ENCODE measurements around the gene ST7L.

DNA sequence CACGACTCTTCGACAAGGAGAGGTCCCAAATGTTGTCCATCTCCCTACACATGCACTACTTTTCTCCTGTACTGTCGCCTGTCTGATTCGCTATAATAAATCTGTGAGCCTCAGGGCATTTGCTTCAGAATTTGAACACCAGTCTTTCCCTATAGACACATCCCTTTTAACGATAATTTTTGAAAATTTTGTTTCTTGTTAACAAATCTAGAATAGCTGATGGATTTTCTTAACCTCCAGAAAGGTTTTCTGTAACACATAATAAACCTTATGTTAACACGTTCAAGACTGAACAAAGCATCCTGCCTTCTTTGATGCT lies 1.4 kb upstream of the ST7L start:
- TF ChIP-seq, protein P1, sequence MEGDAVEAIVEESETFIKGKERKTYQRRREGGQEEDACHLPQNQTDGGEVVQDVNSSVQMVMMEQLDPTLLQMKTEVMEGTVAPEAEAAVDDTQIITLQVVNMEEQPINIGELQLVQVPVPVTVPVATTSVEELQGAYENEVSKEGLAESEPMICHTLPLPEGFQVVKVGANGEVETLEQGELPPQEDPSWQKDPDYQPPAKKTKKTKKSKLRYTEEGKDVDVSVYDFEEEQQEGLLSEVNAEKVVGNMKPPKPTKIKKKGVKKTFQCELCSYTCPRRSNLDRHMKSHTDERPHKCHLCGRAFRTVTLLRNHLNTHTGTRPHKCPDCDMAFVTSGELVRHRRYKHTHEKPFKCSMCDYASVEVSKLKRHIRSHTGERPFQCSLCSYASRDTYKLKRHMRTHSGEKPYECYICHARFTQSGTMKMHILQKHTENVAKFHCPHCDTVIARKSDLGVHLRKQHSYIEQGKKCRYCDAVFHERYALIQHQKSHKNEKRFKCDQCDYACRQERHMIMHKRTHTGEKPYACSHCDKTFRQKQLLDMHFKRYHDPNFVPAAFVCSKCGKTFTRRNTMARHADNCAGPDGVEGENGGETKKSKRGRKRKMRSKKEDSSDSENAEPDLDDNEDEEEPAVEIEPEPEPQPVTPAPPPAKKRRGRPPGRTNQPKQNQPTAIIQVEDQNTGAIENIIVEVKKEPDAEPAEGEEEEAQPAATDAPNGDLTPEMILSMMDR (optimal IDR thresholded peaks at IDR 0.05 in 1 of 3, IDR thresholded peaks at IDR 0.05 in 1 of 3, conservative IDR thresholded peaks at IDR 0.05 in 1 of 3; ENCODE audit: extremely low read depth in 1 of 3, insufficient read depth in 2 of 3, low read length in 3 of 3): no peak
- TF ChIP-seq EZH2 (IDR thresholded peaks at IDR 0.05; ENCODE audit: low read length): no peak

All from keratinocyte (primary cell).